Endodermal cell (in vitro differentiated cells): ENCODE measurements around the gene NNAT. TPM values are rescaled to one million over a fixed set of nuclear protein-coding genes. Genes with fewer than 3 reads are reported as not detected.

ENCODE experiments used
- DNase-seq: peaks from one replicate; pipeline ENCODE4 v3.0.0-alpha.2; 2017
- H3K27ac ChIP-seq: 2 replicates; pipeline ENCODE4 v1.5.1; 2013; ENCODE audit warnings: mild to moderate bottlenecking, low read depth, low read length, moderate library complexity
- H3K27me3 ChIP-seq: 2 replicates; pipeline ENCODE4 v1.6.1; 2013; ENCODE audit warnings: mild to moderate bottlenecking, low read length, moderate library complexity; ENCODE audit not compliant: insufficient read depth, control insufficient read depth, poor library complexity, severe bottlenecking
- H3K36me3 ChIP-seq: 2 replicates; pipeline ENCODE4 v1.7.0; 2013; ENCODE audit warnings: mild to moderate bottlenecking, low read length, moderate library complexity; ENCODE audit not compliant: control insufficient read depth, insufficient read depth
- H3K4me1 ChIP-seq: one replicate; pipeline ENCODE4 v1.7.0; 2013; ENCODE audit warnings: low read length; ENCODE audit not compliant: control insufficient read depth, insufficient read depth
- H3K4me3 ChIP-seq: 2 replicates; pipeline ENCODE4 v1.5.1; 2013; ENCODE audit warnings: mild to moderate bottlenecking, low read length, moderate library complexity
- H3K9ac ChIP-seq: 2 replicates; pipeline ENCODE4 v1.6.1; 2013; ENCODE audit warnings: mild to moderate bottlenecking, low read length, moderate library complexity; ENCODE audit not compliant: poor library complexity, severe bottlenecking; ENCODE audit errors: extremely low read depth
- H3K9me3 ChIP-seq: 2 replicates; pipeline ENCODE4 v1.6.1; 2013; ENCODE audit warnings: mild to moderate bottlenecking, low read length, moderate library complexity; ENCODE audit not compliant: control insufficient read depth
- H3K27ac Mint-ChIP-seq: 2 replicates; pipeline ENCODE4 v1.8.0; 2020; ENCODE audit warnings: mixed read lengths
- H3K27me3 Mint-ChIP-seq: 2 replicates; pipeline ENCODE4 v1.8.0; 2021; ENCODE audit warnings: mild to moderate bottlenecking, mixed read lengths; ENCODE audit not compliant: insufficient read depth
- H3K36me3 Mint-ChIP-seq: 2 replicates; pipeline ENCODE4 v1.8.0; 2020; ENCODE audit warnings: low read depth, mixed read lengths
- H3K4me1 Mint-ChIP-seq: 2 replicates; pipeline ENCODE4 v1.8.0; 2020; ENCODE audit warnings: mixed read lengths
- H3K4me3 Mint-ChIP-seq: 2 replicates; pipeline ENCODE4 v1.8.0; 2020; ENCODE audit warnings: mild to moderate bottlenecking, moderate library complexity, mixed read lengths
- H3K9me3 Mint-ChIP-seq: 2 replicates; pipeline ENCODE4 v1.8.0; 2020; ENCODE audit warnings: mild to moderate bottlenecking, mixed read lengths
- CTCF ChIP-seq: fragments of 200-600 bp; sonication (generic); conservative IDR thresholded peaks from 2 replicates; pipeline ENCODE4 v1.5.0; 2021; ENCODE audit warnings: antibody characterized with exemption, mild to moderate bottlenecking
- WGBS, 2 experiments: methylation state at CpG; one replicate each; pipeline versions ENCODE4 v1.1.5 to v1.1.7; 2013; ENCODE audit warnings: missing lambda C conversion rate in 2 of 2, mixed read lengths in 1 of 2; ENCODE audit not compliant: insufficient coverage in 1 of 2, insufficient read length in 1 of 2; 5-methylcytosine and 5-hydroxymethylcytosine counted together
- total RNA-seq, 2 donors: library from RNA; stranded (reverse); fragmentation: NEBNext Ultra II Directional in 1 of 2; extraction: Animal tissue kit (Norgen Biotek cat#: 25700) in 1 of 2; gene quantifications; 2 replicates in 1 of 2; 3 replicates in 1 of 2; pipeline ENCODE4 v1.2.1, GENCODE V29; 2021

The NNAT gene
- total RNA-seq, 2 donors from 2014 or later: 16.8 to 27.3 TPM

- TF ChIP-seq CTCF: no peak
- DNase-seq: peak; percentile 38
- Mint-ChIP-seq H3K36me3 (peaks cover 16% of the 10 kb centered on the region), H3K4me1 (no peaks in the 10 kb centered on the region), H3K4me3 (no peak overlapping the region), H3K9me3 (no peaks in the 10 kb centered on the region), H3K27ac (no peak overlapping the region), H3K27me3 (no peaks in the 10 kb centered on the region)
- H3K27ac ChIP-seq: no peak overlapping the region
- no peak overlapping the region for H3K4me3 ChIP-seq
- H3K36me3 ChIP-seq: peaks cover 26% of the 10 kb centered on the region
- H3K4me1 ChIP-seq: no peaks in the 10 kb centered on the region
- no peaks in the 10 kb centered on the region for H3K9me3 ChIP-seq
- no peak overlapping the region for H3K9ac ChIP-seq
- 86 to 88% methylated on average over 4 of the region's 4 CpGs for WGBS, 2 experiments
- H3K27me3 ChIP-seq: no peaks in the 10 kb centered on the region
Measured at GRCh38 chr20:37506152-37506725, 14.8 kb upstream of the NNAT start.

GRCh38 chr20:37510226-37510625 is 10.8 kb upstream of the NNAT start:
- Mint-ChIP-seq H3K4me3 (no peak overlapping the region), H3K36me3 (peaks cover 35% of the 10 kb centered on the region), H3K9me3 (no peaks in the 10 kb centered on the region), H3K27me3 (no peaks in the 10 kb centered on the region), H3K27ac (no peak overlapping the region), H3K4me1 (no peaks in the 10 kb centered on the region)
- no peaks in the 10 kb centered on the region for H3K27me3 ChIP-seq
- H3K9ac ChIP-seq: no peak overlapping the region
- no peak overlapping the region for H3K4me3 ChIP-seq
- 92 to 94% methylated on average over 2 to 5 of the region's 5 CpGs for WGBS, 2 experiments
- H3K36me3 ChIP-seq: peaks cover 36% of the 10 kb centered on the region
- H3K27ac ChIP-seq: no peak overlapping the region
- no peaks in the 10 kb centered on the region for H3K4me1 ChIP-seq
- DNase-seq: no peak
- H3K9me3 ChIP-seq: no peaks in the 10 kb centered on the region
- no peak for TF ChIP-seq CTCF

GRCh38 chr20:37511610-37512275 is 9.3 kb upstream of the NNAT start:
- DNase-seq: no peak
- H3K9me3 ChIP-seq: no peaks in the 10 kb centered on the region
- H3K27ac ChIP-seq: no peak overlapping the region
- peaks cover 47% of the 10 kb centered on the region for H3K36me3 ChIP-seq
- WGBS, 2 experiments: 83 to 93% methylated on average over 1 to 6 of the region's 6 CpGs
- Mint-ChIP-seq H3K9me3 (no peaks in the 10 kb centered on the region), H3K4me1 (peaks cover 6% of the 10 kb centered on the region), H3K36me3 (peaks cover 47% of the 10 kb centered on the region), H3K27me3 (no peaks in the 10 kb centered on the region), H3K27ac (no peak overlapping the region), H3K4me3 (no peak overlapping the region)
- no peaks in the 10 kb centered on the region for H3K4me1 ChIP-seq
- no peaks in the 10 kb centered on the region for H3K27me3 ChIP-seq
- H3K9ac ChIP-seq: no peak overlapping the region
- TF ChIP-seq CTCF: no peak
- H3K4me3 ChIP-seq: no peak overlapping the region
